Mesodermal cell (in vitro differentiated cells): Measurements from ENCODE around the gene TUBGCP2.

Experiments
- H3K27ac ChIP-seq: 2 replicates; pipeline ENCODE4 v1.7.0; 2013; ENCODE audit warnings: mild to moderate bottlenecking, low read depth, low read length, moderate library complexity; ENCODE audit not compliant: severe bottlenecking
- H3K36me3 ChIP-seq: 2 replicates; pipeline ENCODE4 v1.7.1; 2013; ENCODE audit warnings: mild to moderate bottlenecking, low read length, moderate library complexity; ENCODE audit not compliant: control insufficient read depth, insufficient read depth
- H3K4me1 ChIP-seq: one replicate; pipeline ENCODE4 v1.7.1; 2013; ENCODE audit warnings: mild to moderate bottlenecking, low read length; ENCODE audit not compliant: insufficient read depth, control insufficient read depth, poor library complexity, severe bottlenecking
- H3K4me3 ChIP-seq: 2 replicates; pipeline ENCODE4 v1.7.0; 2013; ENCODE audit warnings: low read length, control low read depth, mild to moderate bottlenecking; ENCODE audit not compliant: insufficient read depth, poor library complexity, severe bottlenecking; ENCODE audit errors: extremely low read depth
- H3K9me3 ChIP-seq: 2 replicates; pipeline ENCODE4 v1.7.1; 2013; ENCODE audit warnings: mild to moderate bottlenecking, low read length, moderate library complexity; ENCODE audit not compliant: control insufficient read depth
- WGBS, 2 experiments: methylation state at CpG; one replicate each; pipeline ENCODE4 v1.1.5; 2013; ENCODE audit warnings: missing lambda C conversion rate in 2 of 2; ENCODE audit not compliant: insufficient coverage in 2 of 2; 5-methylcytosine and 5-hydroxymethylcytosine counted together

The TUBGCP2 gene

GRCh38 chr10:133351408-133352318 is 43.0 kb upstream of the TUBGCP2 start:
- no peaks in the 10 kb centered on the region for H3K9me3 ChIP-seq
- H3K4me3 ChIP-seq: no peak overlapping the region
- H3K36me3 ChIP-seq: peaks cover 18% of the 10 kb centered on the region
- peaks cover 5% of the 10 kb centered on the region for H3K4me1 ChIP-seq
- 68 to 69% methylated on average over 21 of the region's 24 CpGs for WGBS, 2 experiments
- H3K27ac ChIP-seq: no peak overlapping the region

DNA sequence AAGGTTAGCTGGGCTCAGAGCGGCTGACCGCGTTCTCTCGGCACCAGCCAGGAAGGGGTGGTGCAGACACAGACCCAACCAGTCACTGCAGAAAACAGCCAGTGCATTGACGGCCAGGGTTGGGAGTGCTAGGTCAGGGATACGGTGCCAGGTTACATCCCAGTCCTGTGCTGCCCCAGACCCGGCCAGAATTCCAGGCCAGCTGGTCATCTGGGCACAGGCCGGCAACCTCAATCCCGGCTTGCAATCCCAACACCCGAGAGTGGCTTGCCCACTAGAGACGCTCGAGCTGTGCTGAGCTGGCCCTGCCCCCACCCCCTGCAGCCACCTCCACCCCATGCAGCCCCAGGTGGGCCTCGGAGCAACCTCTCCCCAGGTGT is 42.3 kb upstream of the TUBGCP2 start:
- WGBS, 2 experiments: 64 to 67% methylated on average over 9 of the region's 13 CpGs
- no peak overlapping the region for H3K27ac ChIP-seq
- no peaks in the 10 kb centered on the region for H3K9me3 ChIP-seq

DNA sequence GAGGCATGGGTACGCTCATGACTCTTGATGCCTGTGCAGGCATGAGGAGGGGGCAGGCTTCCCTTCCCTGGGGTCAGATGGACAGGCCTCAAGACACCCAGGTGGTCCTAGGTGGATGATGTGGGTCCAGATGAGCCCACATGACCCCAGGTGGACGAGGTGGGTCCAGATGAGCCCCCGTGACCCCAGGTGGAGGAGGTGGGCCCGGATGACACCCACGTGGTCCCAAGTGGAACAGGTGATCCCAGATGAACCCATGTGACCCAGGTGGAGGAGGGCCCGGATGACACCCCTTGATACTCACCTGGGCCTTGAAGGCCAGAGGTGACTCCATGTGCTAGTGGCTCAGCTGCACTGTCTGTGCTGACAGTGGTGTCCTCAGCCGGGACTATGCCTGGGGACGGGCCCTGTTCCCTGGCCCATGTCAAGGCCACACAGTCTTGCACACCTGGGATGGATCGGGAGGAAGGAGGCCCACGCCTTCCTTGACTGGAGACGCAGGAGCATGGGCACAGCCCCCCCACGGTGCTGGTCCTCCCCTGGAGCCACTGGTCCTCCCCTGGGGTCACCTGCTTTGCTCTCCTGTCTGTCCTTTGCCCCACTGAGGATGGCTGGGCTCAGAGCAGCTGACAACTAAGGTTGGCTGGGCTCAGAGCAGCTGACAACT is 41.7 kb upstream of the TUBGCP2 start:
- whole genome bisulfite sequencing, 2 experiments: 85% methylated on average over 11 to 12 of the region's 12 CpGs
- Histone ChIP-seq H3K4me3 (no peak overlapping the region), H3K36me3 (peaks cover 9% of the 10 kb centered on the region), H3K4me1 (no peaks in the 10 kb centered on the region), H3K9me3 (no peaks in the 10 kb centered on the region), H3K27ac (no peak overlapping the region)

More for the DNA sequence above, 42.3 kb upstream of the TUBGCP2 start:
- Histone ChIP-seq H3K4me1 (peaks cover under 1% of the 10 kb centered on the region), H3K36me3 (peaks cover 14% of the 10 kb centered on the region), H3K4me3 (no peak overlapping the region)

DNA sequence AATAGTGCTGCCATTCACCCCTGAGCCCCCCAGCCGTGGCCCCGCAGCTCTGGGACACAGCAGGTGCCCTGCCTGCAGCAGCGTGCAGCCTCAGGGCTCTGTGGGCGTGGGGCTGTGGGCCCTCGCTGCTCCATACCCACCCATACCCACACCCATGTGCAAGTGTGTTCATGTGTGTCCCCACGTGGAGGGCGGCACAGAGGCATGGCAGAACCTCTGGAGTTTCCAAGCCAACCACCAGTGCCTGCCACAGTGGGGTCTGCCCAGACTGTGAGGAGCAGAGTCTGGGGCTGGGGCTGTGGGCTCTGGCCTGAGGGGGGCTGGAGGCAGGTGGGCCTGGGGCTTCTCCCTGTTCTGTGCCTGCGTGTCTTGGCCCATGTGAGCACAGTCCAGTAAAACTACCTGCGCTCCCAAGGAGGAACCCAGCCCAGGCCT is 40.9 kb upstream of the TUBGCP2 start:
- H3K36me3 ChIP-seq: peaks cover 2% of the 10 kb centered on the region
- WGBS, 2 experiments: 83 to 86% methylated on average over 3 to 7 of the region's 9 CpGs
- H3K27ac ChIP-seq: no peak overlapping the region
- H3K9me3 ChIP-seq: no peaks in the 10 kb centered on the region
- no peak overlapping the region for H3K4me3 ChIP-seq
- no peaks in the 10 kb centered on the region for H3K4me1 ChIP-seq

- Histone ChIP-seq H3K4me1 (no peaks in the 10 kb centered on the region), H3K36me3 (no peaks in the 10 kb centered on the region), H3K4me3 (no peak overlapping the region), H3K27ac (no peak overlapping the region), H3K9me3 (no peaks in the 10 kb centered on the region)
- 90 to 93% methylated on average over 5 to 6 of the region's 8 CpGs for WGBS, 2 experiments
These were observed 40.5 kb upstream of the TUBGCP2 start for GRCh38 chr10:133349160-133349568.

GRCh38 chr10:133347710-133348517 is 39.2 kb upstream of the TUBGCP2 start:
- H3K9me3 ChIP-seq: no peaks in the 10 kb centered on the region
- peaks cover 6% of the 10 kb centered on the region for H3K4me1 ChIP-seq
- no peaks in the 10 kb centered on the region for H3K36me3 ChIP-seq
- 85 to 86% methylated on average over 12 to 13 of the region's 16 CpGs for WGBS, 2 experiments
- no peak overlapping the region for H3K4me3 ChIP-seq
- H3K27ac ChIP-seq: no peak overlapping the region

DNA sequence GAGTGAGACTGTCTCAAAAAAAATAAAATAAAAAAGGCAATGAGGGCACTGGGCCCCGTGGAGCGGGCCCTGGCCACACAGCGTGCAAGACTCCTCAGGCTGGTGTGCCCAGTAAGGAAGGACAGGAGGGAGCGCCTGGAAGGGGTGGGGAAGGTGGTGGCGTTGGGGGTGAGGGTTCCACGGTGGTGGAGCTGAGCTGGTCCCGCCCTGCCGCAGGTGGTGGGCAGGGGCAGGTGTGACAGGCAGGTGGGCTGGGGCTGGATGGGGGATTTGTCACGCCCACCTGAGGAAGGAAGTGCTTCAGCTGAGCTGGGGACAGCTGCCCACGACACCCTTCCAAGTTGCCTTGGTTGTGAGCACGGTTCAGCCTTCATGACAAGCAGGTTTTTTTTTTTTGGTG is 37.7 kb upstream of the TUBGCP2 start:
- Histone ChIP-seq H3K4me1 (peaks cover 6% of the 10 kb centered on the region), H3K36me3 (no peaks in the 10 kb centered on the region), H3K9me3 (no peaks in the 10 kb centered on the region), H3K27ac (no peak overlapping the region), H3K4me3 (no peak overlapping the region)
- 70 to 77% methylated on average over 9 to 11 of the region's 11 CpGs for WGBS, 2 experiments

DNA sequence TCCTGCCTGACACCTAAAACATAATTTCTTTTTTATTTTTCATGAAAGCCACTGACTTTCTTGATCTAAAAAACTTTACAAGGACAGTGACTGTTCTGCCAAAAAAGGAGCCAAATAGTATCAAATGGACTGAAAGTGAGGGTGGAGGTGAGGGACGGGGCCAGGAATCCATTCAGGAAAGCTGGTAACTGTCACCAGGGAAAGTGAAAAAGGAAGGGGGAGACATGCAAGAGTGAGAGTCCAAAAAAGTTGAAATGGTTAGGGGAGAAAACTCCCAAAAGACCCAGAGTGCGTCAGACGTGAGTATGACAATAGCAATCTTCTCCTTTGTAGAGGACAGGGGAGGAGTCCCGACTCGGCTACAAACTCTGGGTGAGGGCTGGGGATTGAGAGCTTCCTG is 35.6 kb upstream of the TUBGCP2 start:
- H3K4me3 ChIP-seq: no peak overlapping the region
- no peaks in the 10 kb centered on the region for H3K36me3 ChIP-seq
- 91 to 93% methylated on average over 5 of the region's 5 CpGs for WGBS, 2 experiments
- H3K4me1 ChIP-seq: peaks cover 6% of the 10 kb centered on the region
- H3K27ac ChIP-seq: no peak overlapping the region
- no peaks in the 10 kb centered on the region for H3K9me3 ChIP-seq

- WGBS, 2 experiments: 74 to 86% methylated on average over 5 to 6 of the region's 9 CpGs
- no peak overlapping the region for H3K4me3 ChIP-seq
- no peaks in the 10 kb centered on the region for H3K36me3 ChIP-seq
- no peak overlapping the region for H3K27ac ChIP-seq
- H3K4me1 ChIP-seq: peaks cover 6% of the 10 kb centered on the region
- no peaks in the 10 kb centered on the region for H3K9me3 ChIP-seq
These were observed 34.9 kb upstream of the TUBGCP2 start for GRCh38 chr10:133343558-133343957.

DNA sequence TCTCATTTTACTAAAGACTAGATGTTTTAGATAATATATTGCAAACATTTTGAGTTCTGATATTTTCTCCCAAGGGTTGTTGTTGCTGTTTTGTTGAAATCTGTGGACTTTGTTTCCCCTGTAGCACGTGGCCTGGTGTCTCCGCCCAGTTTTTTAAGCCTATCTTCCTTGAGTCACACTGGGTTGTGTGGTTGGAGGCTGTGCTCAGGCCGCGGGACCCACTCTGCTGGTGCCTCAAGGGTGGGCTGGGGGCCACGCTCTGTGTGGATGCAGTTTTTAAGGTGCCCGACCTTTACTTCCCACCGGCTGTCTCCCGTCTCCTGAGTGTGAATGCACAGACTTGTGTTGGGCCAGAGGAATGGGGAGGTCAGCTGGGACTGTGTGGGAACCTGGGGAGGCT is 34.3 kb upstream of the TUBGCP2 start:
- Histone ChIP-seq H3K4me1 (peaks cover 6% of the 10 kb centered on the region), H3K36me3 (no peaks in the 10 kb centered on the region), H3K9me3 (no peaks in the 10 kb centered on the region), H3K4me3 (no peak overlapping the region), H3K27ac (no peak overlapping the region)
- WGBS, 2 experiments: 94 to 96% methylated on average over 4 to 7 of the region's 8 CpGs
